Fibroblast of villous mesenchyme (primary cell): ENCODE results near the gene GRP. TPM values are rescaled to one million over a fixed set of nuclear protein-coding genes. Genes with fewer than 3 reads are reported as not detected.

ENCODE experiments used
- DNase-seq: peaks from one replicate; pipeline ENCODE4 v3.0.0-alpha.2; 2010; ENCODE audit warnings: low read depth
- H3K4me3 ChIP-seq: 2 replicates; pipeline ENCODE4 v1.5.1; 2011; ENCODE audit warnings: low read depth, mild to moderate bottlenecking, low read length
- total RNA-seq: library from RNA; depleted of rRNA; stranded (reverse); fragments of >200 nt; gene quantifications from 2 replicates; pipeline ENCODE4 v1.2.3, GENCODE V29; 2012
- TF ChIP-seq, protein P1 (sequence below): IDR thresholded peaks from 2 replicates; pipeline ENCODE4 v1.5.1; 2012; ENCODE audit warnings: low read depth, mild to moderate bottlenecking, low read length; ENCODE audit not compliant: insufficient read depth

The GRP gene
- total RNA-seq, 1 donor: not detected

DNA sequence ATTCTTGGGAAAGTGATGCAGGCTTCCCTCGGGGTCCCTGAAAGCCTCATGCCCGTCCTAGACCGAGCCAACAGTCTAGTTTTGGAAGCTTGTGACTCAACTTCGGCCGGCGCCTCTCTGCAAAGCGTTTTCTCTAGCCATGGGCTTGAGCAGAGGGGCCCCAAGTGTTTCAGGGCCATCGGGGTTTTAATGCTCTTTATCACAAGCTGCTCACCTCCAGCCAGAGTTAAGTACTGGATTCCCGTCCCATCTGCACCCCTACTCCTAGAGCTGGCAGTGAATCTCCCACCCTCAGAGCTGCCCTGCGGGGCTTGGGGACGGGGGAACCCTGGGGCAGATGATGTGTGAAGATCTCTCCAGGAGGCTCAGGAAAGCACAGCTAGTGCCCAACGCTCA is 46.0 kb downstream of the GRP start:
- no peak for DNase-seq
- TF ChIP-seq, protein P1, sequence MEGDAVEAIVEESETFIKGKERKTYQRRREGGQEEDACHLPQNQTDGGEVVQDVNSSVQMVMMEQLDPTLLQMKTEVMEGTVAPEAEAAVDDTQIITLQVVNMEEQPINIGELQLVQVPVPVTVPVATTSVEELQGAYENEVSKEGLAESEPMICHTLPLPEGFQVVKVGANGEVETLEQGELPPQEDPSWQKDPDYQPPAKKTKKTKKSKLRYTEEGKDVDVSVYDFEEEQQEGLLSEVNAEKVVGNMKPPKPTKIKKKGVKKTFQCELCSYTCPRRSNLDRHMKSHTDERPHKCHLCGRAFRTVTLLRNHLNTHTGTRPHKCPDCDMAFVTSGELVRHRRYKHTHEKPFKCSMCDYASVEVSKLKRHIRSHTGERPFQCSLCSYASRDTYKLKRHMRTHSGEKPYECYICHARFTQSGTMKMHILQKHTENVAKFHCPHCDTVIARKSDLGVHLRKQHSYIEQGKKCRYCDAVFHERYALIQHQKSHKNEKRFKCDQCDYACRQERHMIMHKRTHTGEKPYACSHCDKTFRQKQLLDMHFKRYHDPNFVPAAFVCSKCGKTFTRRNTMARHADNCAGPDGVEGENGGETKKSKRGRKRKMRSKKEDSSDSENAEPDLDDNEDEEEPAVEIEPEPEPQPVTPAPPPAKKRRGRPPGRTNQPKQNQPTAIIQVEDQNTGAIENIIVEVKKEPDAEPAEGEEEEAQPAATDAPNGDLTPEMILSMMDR: no peak
- H3K4me3 ChIP-seq: no peak overlapping the region

DNA sequence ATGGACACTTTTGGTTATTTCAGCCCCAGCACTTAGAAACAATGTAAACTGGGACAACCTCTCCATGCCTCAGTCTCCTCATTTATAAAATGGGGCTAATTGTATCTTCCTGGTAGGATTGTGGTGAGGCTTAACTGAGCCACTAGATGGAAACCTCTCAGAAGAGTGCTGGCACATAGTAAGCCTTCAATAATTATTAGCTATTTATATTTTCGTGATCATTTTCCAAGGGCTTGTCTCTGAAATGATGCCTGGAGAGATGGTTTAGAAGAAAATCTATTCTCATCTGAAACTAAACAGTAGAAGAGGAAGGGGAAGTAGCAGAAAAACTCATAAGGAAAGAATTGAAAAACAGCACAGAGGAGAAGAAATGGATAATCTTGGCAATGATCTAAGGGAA is 46.5 kb downstream of the GRP start:
- no peak for DNase-seq
- TF ChIP-seq, protein P1: no peak
- no peak overlapping the region for H3K4me3 ChIP-seq

GRCh38 chr18:59266886-59267502 is 47.0 kb downstream of the GRP start:
- TF ChIP-seq, protein P1: no peak

DNA sequence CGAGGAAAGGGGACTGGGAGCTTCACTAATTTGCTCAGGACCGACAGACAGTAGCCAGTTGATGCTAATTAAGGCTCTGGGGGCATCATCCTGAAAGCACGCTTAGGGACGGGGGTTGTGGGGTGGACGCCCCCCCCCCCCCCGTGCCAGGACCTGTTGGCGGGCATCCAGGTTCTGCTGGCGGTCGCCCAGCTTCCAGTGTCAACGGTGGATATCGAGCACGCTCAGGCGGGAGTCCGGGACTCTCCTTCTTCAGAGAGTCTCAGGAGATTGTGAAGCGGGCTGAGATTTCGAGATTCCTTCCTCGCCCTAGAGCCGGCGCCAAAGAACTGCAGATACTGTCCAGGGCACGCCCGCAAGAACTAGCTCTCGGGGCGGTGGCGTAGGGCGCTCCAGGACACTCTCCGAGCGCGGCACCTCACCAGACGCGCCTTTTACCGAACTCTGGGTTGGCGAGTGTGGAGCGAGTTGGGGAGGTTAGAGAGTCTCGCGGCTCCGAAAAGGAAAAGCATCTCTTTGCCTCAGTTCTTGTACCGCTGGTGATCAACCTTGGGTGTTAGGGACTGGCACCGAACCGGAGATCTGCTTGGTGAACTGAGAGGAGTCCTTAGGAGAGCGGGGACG is 47.7 kb downstream of the GRP start:
- no peak overlapping the region for H3K4me3 ChIP-seq
- TF ChIP-seq, protein P1: no peak
- DNase-seq: no peak

More at GRCh38 chr18:59266886-59267502, 47.0 kb downstream of the GRP start:
- no peak overlapping the region for H3K4me3 ChIP-seq
- no peak for DNase-seq

DNA sequence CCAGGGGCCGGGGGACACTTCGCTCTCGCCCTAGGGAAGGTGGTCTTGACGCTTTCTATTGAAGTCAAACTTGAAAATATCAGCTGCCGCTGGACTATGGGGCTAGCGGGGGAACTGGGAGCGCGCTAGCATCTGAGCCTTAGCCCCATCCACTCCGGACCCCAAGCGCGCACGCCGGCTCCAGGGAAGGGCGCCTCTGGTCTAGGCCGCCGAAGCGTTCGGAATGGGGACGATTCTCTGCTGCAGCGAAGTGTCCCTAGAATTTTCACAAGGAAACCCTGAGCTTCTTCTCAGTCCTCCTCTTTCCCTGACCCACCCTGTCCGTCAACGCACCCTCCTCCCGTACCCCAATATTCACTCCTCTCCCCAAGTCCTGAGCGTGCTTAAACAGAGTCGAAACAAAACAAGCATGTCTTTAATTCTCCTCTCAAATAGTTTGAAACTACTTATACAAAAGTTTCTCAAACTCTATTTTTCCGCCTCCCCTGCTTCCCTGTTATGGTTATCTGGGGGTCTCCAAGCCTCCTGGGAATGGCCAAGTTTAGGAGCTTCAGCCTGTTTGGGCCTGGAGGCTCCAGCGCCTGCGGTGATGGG is 48.3 kb downstream of the GRP start:
- H3K4me3 ChIP-seq: no peak overlapping the region
- TF ChIP-seq, protein P1: no peak
- DNase-seq: no peak

DNA sequence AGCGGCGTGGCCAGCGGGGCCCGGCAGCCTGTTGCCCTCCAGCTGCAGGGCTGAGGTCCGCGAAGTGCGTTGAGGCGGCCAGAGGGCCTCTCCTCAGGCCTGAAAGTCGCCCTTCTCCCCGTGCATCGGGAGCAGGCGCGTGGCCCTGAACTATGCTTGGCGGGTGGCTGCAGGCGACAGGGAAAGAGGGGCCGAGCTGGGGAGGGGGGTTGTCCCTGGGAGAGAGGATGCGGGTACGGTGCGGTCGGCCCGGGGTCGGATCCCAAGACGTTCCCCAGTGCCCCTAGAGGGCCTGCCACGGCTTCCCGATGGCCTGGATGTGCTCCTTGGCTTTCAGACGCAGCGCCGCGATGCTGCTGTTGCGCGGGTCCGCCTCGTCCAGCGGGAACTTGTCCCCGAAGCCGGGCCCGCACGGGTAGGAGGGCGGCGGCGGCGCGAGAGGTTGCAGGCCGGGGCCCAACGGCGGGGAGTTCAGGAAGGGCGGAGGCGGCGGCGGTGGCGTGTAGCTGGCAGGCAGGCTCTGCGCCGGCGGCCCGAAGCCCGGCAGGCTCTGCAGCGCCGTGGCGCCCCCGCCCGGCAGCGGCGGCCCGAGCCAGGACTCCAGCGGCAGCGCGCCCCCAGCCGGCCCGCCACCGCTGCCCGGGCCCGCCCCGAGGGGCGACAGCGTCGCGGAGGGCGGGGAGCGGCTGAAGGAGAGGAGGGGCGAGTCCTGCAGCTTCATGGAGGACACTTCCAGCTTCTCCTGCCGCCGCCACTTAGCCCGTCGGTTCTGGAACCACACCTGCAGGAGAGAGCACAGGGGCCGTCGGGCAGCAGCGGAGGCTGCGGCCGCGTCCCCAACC is 49.0 kb downstream of the GRP start:
- TF ChIP-seq, protein P1: no peak
- DNase-seq: peak; percentile 20
- H3K4me3 ChIP-seq: no peak overlapping the region
